GM19025 (cell line): ENCODE data around the gene KRTAP10-9.
"Not testable (repeated sequence)": the region's sequence is repeated elsewhere in the genome, so short reads cannot be mapped to it uniquely, and the experiment has no call there.

Experiments used
- ATAC-seq: cut with Tn5 transposase; IDR thresholded peaks from one replicate; pipeline ENCODE4 v1.9.1; 2021; ENCODE audit warnings: mild to moderate bottlenecking, low read depth, moderate library complexity; ENCODE audit not compliant: unreplicated experiment

The KRTAP10-9 gene

GRCh38 chr21:44594406-44594916 is 32.4 kb upstream of the KRTAP10-9 start:
- ATAC-seq: no peak

DNA sequence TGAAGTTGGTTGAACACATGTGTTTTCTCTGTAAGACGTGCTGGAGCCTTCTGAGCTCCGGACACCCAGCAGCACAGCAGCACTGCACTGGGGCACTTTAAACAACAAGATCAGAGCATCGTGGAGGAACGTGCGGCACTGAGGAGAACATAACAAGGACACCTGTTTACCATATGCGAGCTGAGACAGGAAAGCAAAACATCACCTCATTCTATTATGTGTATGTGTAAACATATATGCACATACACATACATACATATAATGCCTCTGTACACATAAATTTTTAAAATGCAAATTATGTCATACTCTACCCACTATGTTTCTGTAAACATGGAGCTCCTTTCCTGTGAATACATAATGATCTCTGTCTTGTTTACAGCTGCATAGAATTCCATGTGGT is 31.4 kb upstream of the KRTAP10-9 start:
- ATAC-seq: no peak

GRCh38 chr21:44596068-44596725 is 30.7 kb upstream of the KRTAP10-9 start:
- no peak for ATAC-seq

DNA sequence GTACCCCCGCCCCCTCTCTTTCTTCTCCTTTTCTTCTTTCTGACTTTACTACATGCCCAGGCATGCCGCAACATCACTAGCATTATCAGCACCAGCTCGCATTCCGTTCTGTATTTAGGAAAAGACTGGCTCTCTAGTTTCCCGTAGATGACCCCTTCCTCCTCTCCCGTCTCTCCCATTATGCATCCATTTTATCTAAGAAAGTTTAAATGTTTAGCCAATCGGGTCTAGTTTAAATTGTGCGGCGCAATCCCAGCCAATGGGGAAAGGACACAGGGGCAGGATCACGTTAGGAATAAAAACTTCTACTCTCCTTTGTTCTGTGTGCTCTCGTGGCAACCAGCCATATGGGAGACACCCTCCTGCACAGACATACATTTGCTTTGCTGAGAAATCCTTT is 28.8 kb upstream of the KRTAP10-9 start:
- ATAC-seq: no peak

GRCh38 chr21:44599264-44600029 is 27.4 kb upstream of the KRTAP10-9 start:
- ATAC-seq: no peak

GRCh38 chr21:44600118-44600978 is 26.5 kb upstream of the KRTAP10-9 start, which contains the start of gene KRTAP10-7:
TSS of gene KRTAP10-7 (plus strand) at chr21:44600597. CDS start at chr21:44600622, 25 bp downstream.
- not testable (repeated sequence) for ATAC-seq

GRCh38 chr21:44601091-44601490 is 25.8 kb upstream of the KRTAP10-9 start:
- ATAC-seq: not testable (repeated sequence)

- ATAC-seq: no peak
These were observed 25.1 kb upstream of the KRTAP10-9 start for GRCh38 chr21:44601596-44602462.

DNA sequence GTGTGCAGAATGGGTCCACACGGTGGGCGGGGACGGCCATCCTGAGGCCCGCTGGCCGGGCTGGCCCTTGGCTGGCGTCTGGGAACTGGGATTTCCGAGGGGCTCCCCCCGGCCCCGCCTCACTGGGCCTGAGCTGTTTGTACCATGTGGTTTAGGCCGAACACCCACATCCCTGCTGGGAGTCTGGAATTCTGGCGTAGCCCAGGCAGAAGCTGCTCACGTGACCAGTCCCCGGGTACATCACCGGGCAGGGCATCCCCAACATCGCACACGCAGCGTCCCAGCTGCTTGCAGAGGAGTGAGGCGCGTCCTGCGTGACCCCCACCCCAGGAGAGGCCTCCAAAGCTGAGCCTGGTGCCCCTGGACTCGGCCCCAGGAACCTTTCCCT is 24.4 kb upstream of the KRTAP10-9 start:
- ATAC-seq: no peak

DNA sequence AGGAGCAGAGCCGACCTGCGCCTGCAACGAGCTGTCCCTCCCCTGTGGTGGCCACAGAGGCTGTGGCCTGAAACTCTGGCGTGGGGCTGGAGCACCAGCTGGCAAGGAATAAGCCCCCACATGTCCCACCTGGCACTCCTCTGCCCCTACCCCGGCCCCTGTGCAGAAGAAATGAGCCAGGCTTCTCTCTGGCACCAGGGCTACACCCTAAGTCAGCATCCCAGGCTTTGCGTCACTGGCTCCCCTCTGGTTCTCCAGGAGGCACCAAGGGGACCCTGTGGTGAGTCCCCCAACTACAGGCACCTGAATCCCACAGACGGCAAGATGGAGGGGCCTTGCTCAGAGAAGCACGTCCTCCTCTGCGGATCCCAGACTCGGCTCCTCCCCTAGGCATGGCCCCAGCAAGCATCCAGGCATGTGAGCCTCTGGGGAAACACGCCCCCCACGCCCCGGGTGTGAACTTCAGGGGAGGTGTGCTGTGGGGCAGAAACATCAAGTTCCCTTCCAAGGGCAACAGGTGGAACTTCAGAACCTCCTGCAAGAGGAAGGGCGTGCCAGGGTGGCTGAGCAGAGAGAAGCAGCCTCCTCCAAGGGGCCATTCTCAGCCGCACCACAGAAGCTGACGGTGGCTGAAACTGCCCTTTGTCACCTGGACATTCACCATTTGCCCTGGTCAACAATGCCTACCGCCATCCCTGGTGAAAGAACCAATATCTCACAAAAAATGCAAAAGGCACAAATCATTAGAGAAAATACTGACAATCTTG is 23.6 kb upstream of the KRTAP10-9 start:
- no peak for ATAC-seq

- ATAC-seq: no peak
These were observed 23.0 kb upstream of the KRTAP10-9 start for GRCh38 chr21:44603911-44604310.

DNA sequence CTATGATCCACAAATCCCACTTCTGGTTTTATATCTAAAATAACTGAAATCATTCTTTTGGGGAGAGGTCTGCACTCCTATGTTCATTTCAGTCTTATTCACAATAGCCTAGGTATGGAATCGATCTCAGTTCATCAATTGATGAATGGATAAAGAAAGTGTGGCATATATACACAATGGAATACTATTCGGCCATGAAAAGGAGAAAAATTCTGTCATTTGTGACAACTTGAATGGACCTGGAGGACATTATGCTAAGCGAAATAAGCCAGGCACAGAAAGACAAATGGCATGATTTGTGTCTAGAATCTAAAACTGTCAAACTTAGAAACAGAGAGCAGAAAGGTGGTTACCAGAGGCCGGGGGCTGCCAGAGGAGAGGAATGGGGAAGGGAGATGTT is 20.4 kb upstream of the KRTAP10-9 start:
- ATAC-seq: no peak

DNA sequence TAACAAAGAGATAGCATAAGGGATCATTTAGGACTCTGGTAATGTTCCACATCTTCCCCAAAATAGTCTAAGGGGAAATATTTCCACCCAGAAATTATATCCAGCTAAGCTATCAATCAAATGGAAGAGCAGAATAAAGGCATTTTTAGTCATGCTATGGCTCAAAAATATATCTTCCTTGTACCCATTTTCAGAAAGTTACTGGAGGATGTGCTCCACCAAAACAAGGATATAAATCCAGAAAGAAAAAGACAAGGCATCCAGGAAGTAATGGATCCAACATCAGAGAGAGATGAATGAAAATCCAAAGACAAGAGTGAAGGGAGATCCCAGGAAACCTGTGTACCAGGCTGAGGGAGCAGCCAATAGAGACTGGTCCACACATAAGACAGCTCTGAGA is 17.7 kb upstream of the KRTAP10-9 start:
- ATAC-seq: no peak

DNA sequence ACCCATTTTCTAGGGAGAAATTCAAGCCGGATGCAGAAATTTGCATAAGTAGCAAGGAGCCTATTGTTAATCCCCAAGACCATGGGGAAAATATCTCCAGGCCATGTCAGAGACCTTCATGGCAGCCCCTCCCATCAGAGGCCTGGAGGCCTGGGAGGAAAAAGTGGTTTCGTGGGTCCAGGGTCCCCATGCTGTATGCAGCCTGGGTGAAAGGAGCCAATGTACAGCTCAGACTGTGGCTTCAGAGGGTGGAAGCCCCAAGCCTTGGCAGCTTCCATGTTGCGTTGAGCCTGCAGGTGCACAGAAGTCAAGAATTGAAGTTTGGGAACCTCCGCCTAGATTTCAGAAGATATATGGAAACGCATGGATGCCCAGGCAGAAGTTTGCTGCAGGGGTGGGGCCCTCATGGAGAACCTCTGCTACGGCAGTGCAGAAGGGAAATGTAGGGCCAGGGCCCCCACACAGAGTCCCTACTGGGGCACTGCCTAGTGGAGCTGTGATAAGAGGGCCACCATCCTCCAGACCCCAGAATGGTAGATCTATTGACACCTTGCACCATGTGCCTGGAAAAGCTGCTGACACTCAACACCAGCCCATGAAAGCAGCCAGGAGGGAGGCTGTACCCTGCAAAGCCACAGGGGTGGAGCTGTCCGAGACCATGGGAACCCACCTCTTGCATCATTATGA is 16.6 kb upstream of the KRTAP10-9 start:
- not testable (repeated sequence) for ATAC-seq

- no peak for ATAC-seq
These were observed 15.3 kb upstream of the KRTAP10-9 start for GRCh38 chr21:44611551-44611950.

GRCh38 chr21:44612029-44612486 is 14.8 kb upstream of the KRTAP10-9 start, which contains the start of gene KRTAP10-8:
TSS of gene KRTAP10-8 (plus strand) at chr21:44612079. CDS start at chr21:44612101, 22 bp downstream.
- no peak for ATAC-seq

DNA sequence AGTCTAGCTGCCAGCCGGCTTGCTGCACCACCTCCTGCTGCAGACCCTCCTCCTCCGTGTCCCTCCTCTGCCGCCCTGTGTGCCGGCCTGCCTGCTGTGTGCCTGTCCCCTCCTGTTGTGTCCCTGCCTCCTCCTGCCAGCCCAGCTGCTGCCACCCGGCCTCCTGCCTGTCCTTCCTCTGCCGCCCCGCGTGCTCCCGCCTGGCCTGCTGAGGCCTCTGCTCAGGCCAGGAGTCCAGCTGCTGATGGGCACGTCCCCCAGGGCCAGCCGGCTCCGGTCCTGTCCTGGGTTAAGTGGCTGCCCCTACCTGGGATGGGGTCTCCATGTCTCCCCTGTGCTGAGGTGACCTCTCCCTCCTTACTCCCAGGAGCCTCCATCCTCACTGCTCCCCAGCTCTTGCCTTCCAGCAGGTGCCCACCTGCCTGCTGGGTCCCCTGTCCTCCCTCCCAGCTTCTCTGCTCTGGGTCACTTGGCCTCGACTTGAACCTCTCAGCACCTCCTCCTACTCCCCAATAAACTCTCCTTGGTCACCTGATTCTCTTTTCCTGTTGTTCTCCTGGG is 14.1 kb upstream of the KRTAP10-9 start:
- no peak for ATAC-seq
